BLaER1 treated with 17β-estradiol and CSF1 and Interleukin-3, amounts not matched to agents 10 nM and 100 nM (cell line): ENCODE results near the gene COL26A1.

Source experiments
- H3K27ac ChIP-seq, 11 experiments: shearing (Covaris generic); formaldehyde crosslinking; 2 replicates each; pipeline ENCODE4 v1.8.1; 2022
- H3K27me3 ChIP-seq, 11 experiments: shearing (Covaris generic); formaldehyde crosslinking; 2 replicates each; pipeline ENCODE4 v1.8.1; 2022
- H3K36me3 ChIP-seq, 11 experiments: shearing (Covaris generic); formaldehyde crosslinking; 2 replicates each; pipeline ENCODE4 v1.8.1; 2022
- H3K4me1 ChIP-seq, 10 experiments: shearing (Covaris generic); formaldehyde crosslinking; 2 replicates each; pipeline ENCODE4 v1.8.1; 2022
- H3K4me2 ChIP-seq, 11 experiments: shearing (Covaris generic); formaldehyde crosslinking; 2 replicates each; pipeline ENCODE4 v1.8.1; 2022
- H3K4me3 ChIP-seq, 10 experiments: shearing (Covaris generic); formaldehyde crosslinking; 2 replicates each; pipeline ENCODE4 v1.8.1; 2022
- H3K9ac ChIP-seq, 11 experiments: shearing (Covaris generic); formaldehyde crosslinking; 2 replicates each; pipeline ENCODE4 v1.8.1; 2022
- H3K9me3 ChIP-seq, 11 experiments: shearing (Covaris generic); formaldehyde crosslinking; replicated peaks in 1 of 11; 2 replicates each; pipeline ENCODE4 v1.8.1; 2022
- H4K20me1 ChIP-seq, 11 experiments: shearing (Covaris generic); formaldehyde crosslinking; 2 replicates each; pipeline ENCODE4 v1.8.1; 2022
- Cebpa-rat ChIP-seq, 11 experiments: shearing (Covaris generic); IDR thresholded peaks; 2 replicates each; pipeline ENCODE4 v1.8.1; 2022

The COL26A1 gene

GRCh38 chr7:101395376-101395775 is 32.7 kb downstream of the COL26A1 start:
- Histone ChIP-seq H3K9me3 (no peaks in the 10 kb centered on the region), H3K27ac (no peak overlapping the region), H3K4me2 (peak overlapping the region in 9 of 11 experiments; percentile 40 to 81 (median 68); a peak in 19 of 22 replicates), H3K4me3 (no peak overlapping the region), H3K4me1 (peaks cover 22 to 65% (median 47%) of the 10 kb centered on the region in 10 experiments), H4K20me1 (no peaks in the 10 kb centered on the region; a peak in 1 of 22 replicates), H3K9ac (peak overlapping the region in 2 of 11 experiments; percentile 7 to 21; a peak in 1 of 22 replicates), H3K36me3 (no peaks in the 10 kb centered on the region), H3K27me3 (peaks cover 0 to 14% (median 10%) of the 10 kb centered on the region in 11 experiments; a peak in 12 of 22 replicates)
- TF ChIP-seq Cebpa-rat (IDR thresholded peaks at IDR 0.05) = no peak

GRCh38 chr7:101397243-101397642 is 34.6 kb downstream of the COL26A1 start:
- Histone ChIP-seq H3K36me3 (no peaks in the 10 kb centered on the region), H3K27ac (no peak overlapping the region), H3K9ac (no peak overlapping the region), H4K20me1 (no peaks in the 10 kb centered on the region; a peak in 2 of 22 replicates), H3K4me3 (no peak overlapping the region), H3K9me3 (no peaks in the 10 kb centered on the region), H3K27me3 (peaks cover 0 to 14% (median 10%) of the 10 kb centered on the region in 11 experiments; a peak in 12 of 22 replicates), H3K4me2 (no peak overlapping the region; a peak in 1 of 22 replicates), H3K4me1 (peaks cover 5 to 46% (median 28%) of the 10 kb centered on the region in 10 experiments; a peak in 19 of 20 replicates)
- no peak for TF ChIP-seq Cebpa-rat (IDR thresholded peaks at IDR 0.05)

- Histone ChIP-seq H3K27ac (no peak overlapping the region), H4K20me1 (no peaks in the 10 kb centered on the region; a peak in 2 of 22 replicates), H3K4me1 (peaks cover 5 to 40% (median 23%) of the 10 kb centered on the region in 10 experiments; a peak in 19 of 20 replicates), H3K27me3 (peaks cover 0 to 14% (median 10%) of the 10 kb centered on the region in 11 experiments; a peak in 12 of 22 replicates), H3K4me3 (no peak overlapping the region), H3K9me3 (no peaks in the 10 kb centered on the region), H3K9ac (no peak overlapping the region), H3K36me3 (no peaks in the 10 kb centered on the region), H3K4me2 (no peak overlapping the region)
- no peak for TF ChIP-seq Cebpa-rat (IDR thresholded peaks at IDR 0.05)
These were observed 35.2 kb downstream of the COL26A1 start for GRCh38 chr7:101397770-101398324.

- Histone ChIP-seq H4K20me1 (no peaks in the 10 kb centered on the region; a peak in 2 of 22 replicates), H3K4me3 (no peak overlapping the region), H3K9me3 (no peaks in the 10 kb centered on the region), H3K36me3 (no peaks in the 10 kb centered on the region), H3K27ac (no peak overlapping the region), H3K27me3 (peaks cover 0 to 14% (median 10%) of the 10 kb centered on the region in 11 experiments; a peak in 12 of 22 replicates), H3K4me2 (no peak overlapping the region), H3K4me1 (peaks cover 5 to 34% (median 22%) of the 10 kb centered on the region in 10 experiments; a peak in 19 of 20 replicates), H3K9ac (no peak overlapping the region)
- no peak for TF ChIP-seq Cebpa-rat (IDR thresholded peaks at IDR 0.05)
These were observed 36.0 kb downstream of the COL26A1 start for GRCh38 chr7:101398396-101399289.

- Histone ChIP-seq H4K20me1 (no peaks in the 10 kb centered on the region; a peak in 2 of 22 replicates), H3K4me3 (no peak overlapping the region), H3K27me3 (peaks cover 0 to 14% (median 10%) of the 10 kb centered on the region in 11 experiments; a peak in 12 of 22 replicates), H3K4me2 (peak overlapping the region in 10 of 11 experiments; percentile 9 to 69 (median 50); a peak in 18 of 22 replicates), H3K4me1 (peaks cover 5 to 32% (median 20%) of the 10 kb centered on the region in 10 experiments; a peak in 19 of 20 replicates), H3K36me3 (no peaks in the 10 kb centered on the region), H3K27ac (no peak overlapping the region), H3K9ac (no peak overlapping the region), H3K9me3 (no peaks in the 10 kb centered on the region; a peak in 1 of 22 replicates)
- no peak for TF ChIP-seq Cebpa-rat (IDR thresholded peaks at IDR 0.05)
These were observed 37.1 kb downstream of the COL26A1 start for GRCh38 chr7:101399759-101400158.

GRCh38 chr7:101400751-101401150 is 38.1 kb downstream of the COL26A1 start:
- no peak overlapping the region for H3K27ac ChIP-seq
- no peak overlapping the region for H3K9ac ChIP-seq
- TF ChIP-seq Cebpa-rat (IDR thresholded peaks at IDR 0.05) = no peak

GRCh38 chr7:101401390-101402080 is 38.9 kb downstream of the COL26A1 start:
- Histone ChIP-seq H3K4me1 (peaks cover 5 to 18% (median 9%) of the 10 kb centered on the region in 10 experiments; a peak in 18 of 20 replicates), H3K27me3 (no peaks in the 10 kb centered on the region), H3K4me2 (no peak overlapping the region), H3K27ac (no peak overlapping the region), H3K36me3 (no peaks in the 10 kb centered on the region), H3K9me3 (no peaks in the 10 kb centered on the region; a peak in 1 of 22 replicates), H3K9ac (no peak overlapping the region), H3K4me3 (no peak overlapping the region), H4K20me1 (no peaks in the 10 kb centered on the region; a peak in 1 of 22 replicates)
- TF ChIP-seq Cebpa-rat (IDR thresholded peaks at IDR 0.05) = no peak

More at GRCh38 chr7:101400751-101401150, 38.1 kb downstream of the COL26A1 start:
- Histone ChIP-seq H4K20me1 (no peaks in the 10 kb centered on the region; a peak in 2 of 22 replicates), H3K27me3 (peaks cover 0 to 6% (median 4%) of the 10 kb centered on the region in 11 experiments; a peak in 12 of 22 replicates), H3K4me2 (no peak overlapping the region), H3K4me3 (no peak overlapping the region), H3K4me1 (peaks cover 5 to 22% (median 11%) of the 10 kb centered on the region in 10 experiments; a peak in 18 of 20 replicates), H3K36me3 (no peaks in the 10 kb centered on the region), H3K9me3 (no peaks in the 10 kb centered on the region; a peak in 1 of 22 replicates)

GRCh38 chr7:101402081-101402779 is 39.6 kb downstream of the COL26A1 start:
- Histone ChIP-seq H4K20me1 (no peaks in the 10 kb centered on the region; a peak in 1 of 22 replicates), H3K4me1 (peaks cover 5 to 15% (median 9%) of the 10 kb centered on the region in 10 experiments; a peak in 18 of 20 replicates), H3K4me2 (no peak overlapping the region), H3K9me3 (peaks cover 0 to 1% (median 0%) of the 10 kb centered on the region in 11 experiments; a peak in 4 of 22 replicates), H3K27ac (no peak overlapping the region), H3K9ac (no peak overlapping the region), H3K27me3 (no peaks in the 10 kb centered on the region), H3K4me3 (no peak overlapping the region), H3K36me3 (no peaks in the 10 kb centered on the region)
- no peak for TF ChIP-seq Cebpa-rat (IDR thresholded peaks at IDR 0.05)
